ENCODE measurements around the gene UTF1. TPM values are rescaled to one million over a fixed set of nuclear protein-coding genes. Genes with fewer than 3 reads are reported as not detected.

The UTF1 gene
- total and polyA plus RNA-seq, 9 donors = 0.06 to 9.3 (median 2.5) TPM; not detected in 2

GRCh38 chr10:133258066-133258817 is 28.2 kb downstream of the UTF1 start:
- H3K27ac ChIP-seq = peak overlapping the region; percentile 66 to 83
- TF ChIP-seq EP300 (IDR thresholded peaks at IDR 0.05) (no peak), CTCF (IDR thresholded peaks at IDR 0.05) (no peak), POLR2A (IDR thresholded peaks at IDR 0.05) (no peak)
- DNase-seq = peak in 3 of 5 donors; percentile 64 to 69 (median 66)
- no peaks in the 10 kb centered on the region for H3K36me3 ChIP-seq
- intact Hi-C loops (cut with DNase I) = no loop called here
- 79 to 85% (median 82%) methylated on average over 19 to 21 of the region's 21 CpGs for WGBS, 3 donors
- H3K9me3 ChIP-seq = no peaks in the 10 kb centered on the region
- H3K27me3 ChIP-seq = no peaks in the 10 kb centered on the region
- peaks cover 28% of the 10 kb centered on the region for H3K4me1 ChIP-seq (ENCODE audit: insufficient read depth)
- no peak overlapping the region for H3K4me3 ChIP-seq

DNA sequence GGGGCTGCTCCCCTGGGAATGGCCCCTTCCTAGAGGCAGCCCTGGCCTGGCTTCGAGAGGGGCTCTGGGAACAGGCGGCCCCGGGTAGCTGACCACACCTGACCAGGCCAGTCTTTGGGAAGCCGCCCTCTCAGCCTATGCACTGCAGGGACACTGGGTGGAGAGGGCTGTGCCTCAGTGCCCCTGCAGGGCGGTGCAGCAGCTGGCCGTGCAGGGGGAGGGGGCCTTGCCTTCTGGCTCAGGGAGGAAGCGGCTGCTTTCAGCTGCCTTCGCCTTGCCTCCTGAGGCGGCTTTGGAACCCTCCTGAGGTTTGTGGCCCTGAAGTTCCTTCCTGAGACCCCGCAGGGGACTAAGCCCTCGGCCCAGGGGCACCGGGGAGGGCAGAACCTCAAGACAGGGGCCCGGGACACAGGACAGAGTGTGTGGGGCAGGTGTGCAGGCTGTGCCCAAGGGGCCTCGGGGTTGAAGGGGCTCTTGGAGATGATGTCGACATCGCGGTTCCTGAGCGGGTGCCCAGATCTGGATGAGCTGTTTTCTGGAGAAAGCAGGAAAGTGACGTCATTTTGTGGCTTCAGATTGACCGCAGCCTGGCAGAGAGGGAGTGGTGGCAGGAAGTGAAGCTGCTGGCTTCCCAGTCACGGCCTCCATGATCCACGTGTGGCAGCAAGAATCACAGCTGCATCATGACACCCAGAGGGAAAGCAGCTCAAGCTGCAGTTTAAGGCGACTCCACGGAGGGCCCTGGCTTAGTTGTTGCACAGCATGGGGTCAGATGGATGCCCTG is 29.0 kb downstream of the UTF1 start:
- H3K27me3 ChIP-seq = no peaks in the 10 kb centered on the region
- H3K4me1 ChIP-seq (ENCODE audit: insufficient read depth) = peaks cover 23% of the 10 kb centered on the region
- intact Hi-C loops (cut with DNase I) = no loop called here
- TF ChIP-seq POLR2A (IDR thresholded peaks at IDR 0.05) (no peak), EP300 (IDR thresholded peaks at IDR 0.05) (peak; percentile 20), CTCF (IDR thresholded peaks at IDR 0.05) (no peak)
- H3K36me3 ChIP-seq = no peaks in the 10 kb centered on the region
- H3K4me3 ChIP-seq = no peak overlapping the region
- H3K9me3 ChIP-seq = no peaks in the 10 kb centered on the region
- peak; percentile 65 to 76 (median 71) for DNase-seq
- peak overlapping the region; percentile 66 to 83 for H3K27ac ChIP-seq
- WGBS, 3 donors = 65 to 75% (median 74%) methylated on average over 24 of the region's 24 CpGs

- Histone ChIP-seq H3K27me3 (no peaks in the 10 kb centered on the region), H3K36me3 (no peaks in the 10 kb centered on the region), H3K4me3 (no peak overlapping the region), H3K27ac (peak overlapping the region in 1 of 2 donors; percentile 83), H3K9me3 (no peaks in the 10 kb centered on the region), H3K4me1 (ENCODE audit: insufficient read depth) (peaks cover 18% of the 10 kb centered on the region)
- 73 to 81% (median 77%) methylated on average over 12 of the region's 12 CpGs for WGBS, 3 donors
- intact Hi-C loops (cut with DNase I) = no loop called here
- TF ChIP-seq EP300 (IDR thresholded peaks at IDR 0.05) = no peak
- no peak for TF ChIP-seq POLR2A (IDR thresholded peaks at IDR 0.05)
- no peak for DNase-seq
Measured at GRCh38 chr10:133259602-133259989, 29.6 kb downstream of the UTF1 start.

- Histone ChIP-seq H3K4me1 (ENCODE audit: insufficient read depth) (peaks cover 7% of the 10 kb centered on the region), H3K9me3 (no peaks in the 10 kb centered on the region), H3K27ac (peak overlapping the region; percentile 95 to 97), H3K36me3 (no peaks in the 10 kb centered on the region), H3K27me3 (no peaks in the 10 kb centered on the region), H3K4me3 (peak overlapping the region; percentile 79)
- DNase-seq = peak; percentile 53 to 76 (median 76)
- TF ChIP-seq POLR2A (IDR thresholded peaks at IDR 0.05) = no peak
- no peak for TF ChIP-seq EP300 (IDR thresholded peaks at IDR 0.05)
- intact Hi-C loops (cut with DNase I) = loop anchor here in 2 of 4 donors (2.0 to 5.0 kb wide), 2 partner anchors 46 to 50 kb away; partner anchors contain the start of genes TUBGCP2 (in 1 of the 2) and ZNF511 (in 1 of the 2)
- WGBS, 3 donors = 29 to 47% (median 33%) methylated on average over 33 to 50 of the region's 50 CpGs
Measured at GRCh38 chr10:133260895-133261725, 31.1 kb downstream of the UTF1 start.
